Fibroblast of skin of right quadriceps (primary cell): ENCODE results near the gene CNTNAP2.

Experiments used
- DNase-seq: peaks from one replicate; pipeline ENCODE4 v3.0.0-alpha.2; 2013

CNTNAP2 gene

DNA sequence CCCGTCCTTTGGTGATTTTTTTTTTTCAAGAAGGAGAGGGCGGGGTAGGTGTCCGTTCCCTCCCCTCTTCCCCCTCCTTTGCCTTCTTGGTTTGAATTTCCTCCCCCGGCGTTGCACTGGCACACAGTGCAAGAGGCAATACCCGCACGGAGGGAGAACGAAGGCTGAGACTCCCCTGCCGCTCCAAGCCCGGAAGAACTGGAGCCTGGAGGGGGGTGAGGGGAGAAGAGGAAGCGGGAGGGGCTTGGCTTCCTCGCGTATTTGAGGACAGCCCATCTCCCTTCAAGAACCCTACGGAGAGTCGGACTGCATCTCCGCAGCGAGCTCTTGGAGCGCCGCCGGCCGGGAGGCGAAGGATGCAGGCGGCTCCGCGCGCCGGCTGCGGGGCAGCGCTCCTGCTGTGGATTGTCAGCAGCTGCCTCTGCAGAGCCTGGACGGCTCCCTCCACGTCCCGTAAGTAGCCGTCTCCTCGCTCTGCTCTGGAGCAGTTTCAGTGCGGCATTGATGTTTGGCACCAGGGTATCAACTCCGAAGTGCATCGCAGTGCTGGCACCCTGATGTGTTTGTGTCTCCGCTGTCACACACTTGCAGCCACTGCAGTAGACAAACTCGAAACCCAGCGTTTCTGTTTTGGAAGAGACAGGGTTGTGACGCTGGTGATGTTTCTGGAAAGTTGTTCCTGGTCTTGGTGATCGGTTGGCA, at the start of gene CNTNAP2:
Gene CNTNAP2 (plus strand): TSS at position 281 of the 702 bp plus-strand sequence. CDS start 76 bp downstream, at position 357.
- DNase-seq = peak; percentile 80

DNA sequence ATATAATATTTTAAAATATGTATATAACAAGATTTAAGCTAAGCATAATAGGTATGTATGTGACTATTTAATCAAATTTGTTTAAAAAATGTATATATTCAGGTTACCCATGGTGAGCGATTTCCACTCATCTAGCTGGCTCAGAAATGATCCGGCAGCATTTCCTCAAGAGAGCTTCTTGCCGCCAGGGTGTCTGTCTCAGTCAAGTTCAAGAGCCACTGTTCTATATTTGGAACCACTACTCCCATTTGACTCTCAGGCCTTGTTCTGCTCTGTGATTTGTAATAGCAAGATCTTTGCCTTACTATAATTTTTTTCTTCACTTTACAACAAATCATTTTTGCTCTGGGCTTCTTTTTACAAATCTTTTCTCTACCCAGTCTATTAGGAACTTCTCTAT, 48.7 kb upstream of the CNTNAP2 start:
- DNase-seq = no peak

DNA sequence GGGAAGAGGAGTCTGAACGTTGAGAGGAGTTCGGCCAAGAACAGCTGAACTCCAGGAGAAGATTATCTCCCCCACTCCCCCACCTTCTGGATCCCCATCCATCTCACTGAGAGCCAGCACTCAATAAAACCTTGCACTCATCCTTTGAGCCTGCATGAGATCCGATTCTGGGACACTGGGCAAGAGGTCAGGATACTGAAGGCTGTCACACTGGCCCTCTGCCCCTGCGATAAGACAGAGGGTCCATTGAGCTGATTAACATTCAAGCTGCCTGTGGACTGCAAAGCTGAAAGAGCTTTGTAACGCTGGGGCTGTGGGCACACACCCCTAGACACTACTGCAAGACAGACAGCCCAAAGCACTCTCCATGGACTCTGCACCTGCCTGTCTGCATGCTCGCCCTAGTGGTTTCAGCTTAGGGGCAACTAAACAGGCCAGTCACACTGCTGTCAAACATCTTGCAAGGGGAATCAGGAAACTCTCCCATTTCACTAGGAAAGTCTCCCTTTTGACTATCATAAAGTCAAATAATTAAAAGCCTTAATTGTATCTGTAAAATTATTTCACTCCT, 42.3 kb upstream of the CNTNAP2 start:
- DNase-seq = no peak

DNA sequence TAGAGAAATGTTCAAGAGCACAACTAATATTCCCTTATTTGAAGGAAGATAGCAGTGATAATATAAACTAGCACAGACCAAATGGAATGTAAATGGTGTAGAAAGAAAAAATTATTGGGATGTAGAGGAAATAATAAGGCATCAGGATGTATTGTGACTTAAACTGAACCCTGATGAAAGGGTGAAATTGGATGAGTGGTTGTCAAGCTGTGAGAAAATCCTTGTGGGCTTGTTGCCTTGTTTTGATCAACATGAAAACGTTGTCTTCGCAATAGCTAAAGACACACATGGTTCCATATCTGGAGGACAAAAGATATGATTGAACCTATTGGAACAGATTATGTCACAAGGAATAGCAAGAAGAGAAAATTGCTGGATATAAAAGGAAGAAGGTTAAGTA, 40.3 kb upstream of the CNTNAP2 start:
- no peak for DNase-seq

DNA sequence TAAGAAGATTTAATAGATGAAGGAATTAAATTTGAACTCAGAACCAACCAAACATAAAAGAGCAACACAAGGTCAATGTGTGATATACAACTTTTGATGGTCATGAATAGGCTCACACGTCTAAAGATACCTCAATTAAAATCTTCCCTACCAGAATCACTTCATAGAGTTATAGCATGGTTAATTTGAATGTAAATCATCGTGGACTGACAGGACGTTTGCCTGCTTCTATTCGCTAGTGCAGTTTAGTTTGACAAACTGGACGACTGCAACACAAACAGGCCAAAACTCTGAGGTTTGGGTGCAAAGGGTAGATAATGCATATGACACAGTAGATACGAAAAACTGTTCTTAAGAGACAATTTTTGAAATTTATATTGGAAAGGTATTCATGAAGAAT, 32.5 kb upstream of the CNTNAP2 start:
- no peak for DNase-seq

DNA sequence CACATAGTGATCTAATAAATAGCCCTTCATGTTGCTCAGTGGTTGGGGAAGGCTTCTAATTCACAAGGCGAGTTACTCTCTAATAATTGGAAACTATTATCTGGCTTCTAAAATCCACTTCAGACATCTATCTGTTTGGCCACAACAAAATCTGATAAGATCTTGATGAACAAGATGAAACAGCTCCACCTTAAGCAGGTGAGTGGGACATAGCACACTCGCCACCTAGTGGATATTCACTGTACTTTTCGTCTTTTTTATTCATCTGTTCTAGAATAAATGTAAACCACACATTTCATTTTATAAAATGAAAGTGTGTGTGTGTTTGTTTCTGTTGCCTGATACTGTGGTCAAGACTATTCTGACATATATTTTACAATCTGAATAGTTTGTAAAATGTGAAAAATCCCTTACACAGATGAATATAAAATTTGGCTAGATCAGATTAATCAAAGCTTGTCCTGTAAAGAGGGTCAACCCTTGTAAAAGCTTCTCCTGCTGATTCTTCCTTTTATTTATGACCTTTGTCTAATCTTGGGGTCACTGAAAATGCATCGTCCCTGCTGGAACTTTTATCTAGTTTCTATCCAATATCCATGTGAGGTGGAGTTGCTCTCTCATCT, 26.5 kb upstream of the CNTNAP2 start:
- peak; percentile 17 for DNase-seq

DNA sequence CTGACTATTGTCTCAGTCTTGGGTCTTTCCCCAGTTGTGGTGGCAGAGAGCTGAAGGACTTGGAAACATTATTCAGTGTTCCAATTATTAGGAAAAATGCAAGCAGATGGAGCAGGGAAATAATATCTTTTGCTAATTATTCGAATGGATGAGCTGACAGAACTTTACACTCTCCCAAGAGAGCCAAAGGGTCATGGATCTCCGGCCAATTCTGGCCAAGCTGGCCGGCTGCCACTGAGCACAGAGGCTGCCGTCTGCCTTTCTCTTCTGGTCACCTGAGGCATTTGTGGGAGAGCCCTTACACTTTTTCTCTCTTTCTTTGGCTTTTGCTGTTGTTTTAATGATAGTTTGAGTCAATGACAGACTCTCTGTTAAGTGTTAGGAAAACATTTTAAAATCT, 22.2 kb upstream of the CNTNAP2 start:
- DNase-seq = no peak

DNA sequence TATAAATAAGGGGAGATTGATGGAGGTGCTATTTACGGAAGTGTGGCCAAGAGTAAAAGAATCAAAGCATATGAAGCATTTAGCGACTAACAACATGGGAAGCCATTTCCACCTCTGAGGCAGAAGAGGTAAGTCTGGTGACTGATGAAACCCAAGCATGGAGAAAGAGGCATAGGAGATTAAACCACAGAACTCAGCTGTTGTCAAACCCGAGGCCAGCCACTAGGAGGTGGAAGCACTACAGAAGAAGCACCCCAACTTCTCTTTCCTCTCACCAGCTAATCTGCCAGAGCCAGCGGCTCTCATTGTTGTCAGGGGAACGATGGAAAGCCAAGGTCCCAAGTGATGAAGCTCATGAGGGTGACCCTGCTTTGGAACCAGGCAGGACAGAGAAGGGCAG, 19.6 kb upstream of the CNTNAP2 start:
- DNase-seq = no peak

DNA sequence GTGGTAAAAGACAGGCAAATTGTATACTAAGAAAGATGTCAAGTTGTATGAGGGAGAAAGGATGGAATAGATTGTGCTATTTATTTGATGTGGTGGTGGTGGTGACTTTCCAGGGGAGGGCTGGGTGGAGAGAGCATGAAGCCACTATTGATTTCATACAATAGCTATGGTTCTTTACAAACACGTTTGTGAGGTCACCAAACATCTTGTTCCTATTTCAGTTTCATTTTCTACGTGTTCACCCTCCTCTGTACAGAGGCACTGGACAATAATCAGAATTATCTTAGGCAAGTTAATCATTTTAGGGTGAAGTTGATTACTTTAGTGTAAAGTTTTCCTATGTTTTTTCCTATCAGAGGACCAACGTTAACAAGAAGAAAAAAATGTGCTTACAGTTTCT, 10.3 kb upstream of the CNTNAP2 start:
- no peak for DNase-seq

DNA sequence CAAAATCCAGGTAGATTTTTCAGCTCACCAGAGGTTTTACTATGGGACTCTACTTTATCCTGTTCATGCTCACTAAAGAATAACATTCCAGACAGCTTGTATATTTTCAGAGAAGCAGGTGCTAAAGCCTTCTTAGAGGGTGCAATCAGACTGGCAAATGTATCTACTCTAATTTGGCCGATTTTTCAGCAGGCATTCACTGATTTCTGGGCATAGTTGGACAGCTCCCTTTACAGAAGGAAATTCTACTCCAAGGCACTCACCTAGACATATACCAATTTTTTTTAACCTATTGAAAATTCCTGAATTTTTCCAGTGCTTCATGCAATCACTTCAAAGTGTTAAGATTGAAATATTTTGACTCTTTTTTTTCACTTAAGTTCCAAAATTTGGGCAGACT, 3.8 kb upstream of the CNTNAP2 start:
- DNase-seq = no peak

DNA sequence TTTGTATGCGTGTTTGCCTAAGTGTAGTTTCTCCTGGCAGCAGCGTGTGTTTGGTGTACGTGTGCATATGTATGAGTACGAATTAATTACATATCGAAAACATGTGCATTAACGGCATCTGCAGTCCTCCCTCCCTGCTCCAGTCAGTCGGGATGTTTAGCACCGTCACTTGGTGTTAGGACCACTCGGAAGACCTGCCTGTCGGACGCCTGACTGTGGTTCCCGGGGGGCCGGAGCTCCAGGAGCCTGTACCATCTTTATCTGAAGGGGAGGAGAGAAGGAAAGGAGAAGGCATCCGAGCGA, 1.1 kb upstream of the CNTNAP2 start:
- DNase-seq = peak; percentile 1

DNA sequence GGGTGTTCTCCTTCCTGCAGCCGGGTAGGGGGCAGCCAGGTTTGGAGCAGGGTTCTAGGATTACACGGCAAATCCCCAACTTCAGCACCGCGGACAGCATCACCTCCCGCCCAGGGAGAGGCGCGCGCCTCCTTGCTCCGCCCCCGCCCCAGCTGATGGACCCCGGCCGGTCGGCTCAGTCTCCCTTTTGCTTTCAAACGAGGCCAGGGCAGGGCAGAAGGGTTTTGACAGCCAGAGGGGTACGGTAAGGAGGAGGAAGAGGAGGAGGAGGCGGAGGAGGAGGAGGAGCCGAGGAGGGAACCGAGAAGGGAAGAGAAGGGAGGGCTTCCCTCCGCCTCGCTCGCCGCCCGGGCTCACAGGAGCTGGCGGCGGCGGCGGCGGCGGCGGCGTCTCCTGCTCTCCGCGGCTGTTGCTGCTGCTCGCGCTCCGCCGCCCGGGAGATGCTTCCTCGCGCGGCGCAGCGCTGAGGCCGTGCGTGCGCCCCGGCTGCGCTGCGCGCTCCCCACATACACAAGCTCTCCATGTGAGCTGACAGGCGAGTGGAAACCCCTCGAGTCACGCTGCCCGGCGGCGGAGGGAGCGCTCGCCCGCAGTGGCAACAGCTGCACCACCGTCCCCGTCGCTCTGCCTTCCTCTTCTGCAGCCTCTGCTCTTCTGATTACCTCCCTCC, 615 bp upstream of the CNTNAP2 start:
- DNase-seq = peak; percentile 76

DNA sequence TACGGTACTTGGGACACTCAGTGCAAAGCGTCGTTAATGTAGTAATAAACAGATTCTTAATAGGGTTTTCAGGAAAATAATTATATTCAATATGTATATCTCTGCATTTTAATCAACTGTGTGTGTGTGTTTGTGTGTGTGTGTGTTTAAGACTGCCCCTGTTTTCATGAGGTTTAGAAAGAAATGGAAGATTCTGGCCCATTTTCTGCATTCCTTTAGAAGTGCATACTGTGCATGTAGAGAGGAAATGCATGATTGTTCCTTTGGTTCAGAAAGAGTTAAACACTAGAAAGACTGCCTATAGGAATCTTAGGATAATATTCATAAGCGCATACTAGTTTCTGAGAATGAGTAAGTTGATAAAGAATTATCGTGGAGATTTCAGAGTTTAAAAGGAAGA, 975 bp downstream of the CNTNAP2 start:
- DNase-seq = no peak

DNA sequence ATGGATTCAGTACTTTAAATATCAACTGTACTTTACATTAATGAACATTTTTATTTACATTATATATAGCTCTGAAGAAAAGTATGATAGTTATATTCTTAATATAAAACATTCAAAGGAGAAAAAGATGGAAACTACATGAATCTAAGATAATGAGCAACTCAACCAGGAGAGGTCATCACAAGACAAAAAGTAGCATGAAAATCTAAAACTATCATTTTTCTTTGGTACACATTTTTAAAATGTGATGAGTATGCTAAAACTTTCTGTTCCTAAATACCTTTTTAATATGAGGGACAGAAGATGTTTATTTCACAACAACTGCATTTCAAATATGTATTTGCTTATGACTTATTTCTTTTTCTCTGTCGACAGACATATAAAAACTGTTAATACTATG, 2.4 kb downstream of the CNTNAP2 start:
- DNase-seq = peak; percentile 5

DNA sequence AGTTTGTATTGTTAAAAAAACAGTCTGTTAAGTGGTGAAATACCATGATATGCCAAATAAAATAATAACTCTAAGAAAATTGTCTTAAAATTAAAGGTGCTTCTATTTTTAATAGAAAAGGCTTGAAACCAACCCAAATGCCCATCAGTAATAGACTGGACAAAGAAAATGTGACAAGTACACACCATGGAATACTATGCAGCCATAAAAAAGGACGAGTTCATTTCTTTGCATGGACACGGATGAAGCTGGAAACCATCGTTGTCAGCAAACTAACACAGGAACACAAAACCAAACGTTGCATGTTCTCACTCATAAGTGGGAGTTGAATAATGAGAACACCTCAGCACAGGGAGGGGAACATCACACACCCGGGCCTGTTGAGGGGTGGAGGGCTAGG, 7.1 kb downstream of the CNTNAP2 start:
- no peak for DNase-seq

DNA sequence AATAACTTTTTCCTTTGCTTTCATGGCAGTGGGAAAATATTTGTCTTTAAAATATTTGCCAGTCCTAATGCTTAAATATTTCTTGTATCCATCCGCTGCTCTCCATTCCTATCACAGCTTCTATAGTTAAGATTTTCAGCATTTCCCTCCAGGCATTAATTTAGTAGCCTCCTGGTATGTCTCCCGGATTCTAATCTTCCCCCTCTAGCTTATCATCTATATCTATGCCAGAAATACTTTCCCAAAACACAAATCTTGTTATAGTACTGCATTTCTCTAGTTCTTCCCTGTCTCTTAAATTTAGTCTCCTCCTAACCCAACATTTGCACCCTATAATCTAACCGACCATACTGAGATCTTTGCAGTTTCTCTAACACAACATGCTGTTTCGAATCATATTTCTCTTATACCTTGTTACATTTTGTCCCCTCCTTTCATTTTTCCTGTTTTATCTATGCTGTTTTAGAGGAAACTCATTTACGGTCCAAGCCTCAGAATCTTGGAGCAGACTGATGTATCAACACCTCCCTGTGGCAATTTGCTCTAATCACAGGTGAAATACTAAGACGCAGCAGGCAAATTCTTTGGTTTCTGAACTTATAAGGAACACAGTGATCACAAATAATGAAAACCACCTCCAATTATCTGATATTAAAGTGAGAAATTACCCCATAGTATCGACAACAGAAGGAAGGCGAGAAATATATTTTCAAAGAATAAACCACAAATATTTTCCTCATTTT, 10.3 kb downstream of the CNTNAP2 start:
- DNase-seq = no peak

DNA sequence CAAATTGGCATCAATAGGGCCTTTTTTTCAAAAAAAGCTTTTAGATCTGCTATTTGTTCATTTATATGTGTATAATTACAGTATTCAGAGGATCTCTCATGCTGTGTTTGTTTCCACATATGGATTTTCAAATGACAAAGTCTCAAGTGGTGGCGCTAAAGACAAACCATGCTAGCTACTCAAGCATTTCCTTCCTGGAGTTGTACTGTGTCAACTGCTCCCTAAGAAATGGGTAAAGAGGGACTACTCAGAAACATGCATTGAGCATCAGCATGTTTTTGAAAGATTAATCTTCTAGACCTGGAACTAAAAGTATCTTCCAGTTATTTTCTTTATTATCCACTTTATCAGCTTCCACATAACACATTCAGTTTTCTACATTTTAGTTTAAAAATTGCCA, 12.7 kb downstream of the CNTNAP2 start:
- no peak for DNase-seq

DNA sequence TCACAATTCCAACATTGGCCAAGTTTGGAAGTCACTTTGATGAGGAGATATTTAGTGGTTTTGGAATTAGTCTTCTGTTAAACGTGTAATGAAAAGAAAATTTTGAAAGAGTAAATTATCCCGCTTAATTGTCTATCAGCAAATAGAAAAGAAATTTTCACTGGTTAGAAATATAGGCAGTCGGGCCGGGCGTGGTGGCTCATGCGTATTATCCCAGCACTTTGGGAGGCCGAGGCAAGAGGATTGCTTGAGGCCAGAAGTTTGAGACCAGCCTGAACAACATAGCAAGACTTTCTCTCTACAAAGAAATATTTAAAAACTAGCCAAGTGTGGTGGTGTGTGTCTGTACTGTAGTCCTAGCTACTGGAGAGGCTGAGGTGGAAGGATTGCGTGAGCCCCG, 13.4 kb downstream of the CNTNAP2 start:
- no peak for DNase-seq

DNA sequence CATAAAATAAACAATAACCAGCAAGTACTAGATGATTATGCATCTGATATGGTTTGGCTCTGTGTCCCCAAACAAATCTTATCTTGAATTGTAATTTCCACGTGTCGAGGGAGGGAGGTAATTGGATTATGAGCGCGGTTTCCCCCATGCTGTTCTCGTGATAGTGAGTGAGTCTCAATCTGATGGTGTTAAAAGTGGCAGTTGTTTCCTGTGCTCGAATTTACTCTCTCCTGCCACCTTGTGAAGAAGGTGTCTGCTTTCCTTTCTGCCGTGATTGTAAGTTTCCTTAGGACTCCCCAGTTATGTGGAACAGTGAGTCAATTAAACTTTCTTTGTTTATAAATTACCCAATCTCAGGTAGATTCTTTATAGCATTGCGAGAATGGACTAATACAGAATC, 15.1 kb downstream of the CNTNAP2 start:
- no peak for DNase-seq

DNA sequence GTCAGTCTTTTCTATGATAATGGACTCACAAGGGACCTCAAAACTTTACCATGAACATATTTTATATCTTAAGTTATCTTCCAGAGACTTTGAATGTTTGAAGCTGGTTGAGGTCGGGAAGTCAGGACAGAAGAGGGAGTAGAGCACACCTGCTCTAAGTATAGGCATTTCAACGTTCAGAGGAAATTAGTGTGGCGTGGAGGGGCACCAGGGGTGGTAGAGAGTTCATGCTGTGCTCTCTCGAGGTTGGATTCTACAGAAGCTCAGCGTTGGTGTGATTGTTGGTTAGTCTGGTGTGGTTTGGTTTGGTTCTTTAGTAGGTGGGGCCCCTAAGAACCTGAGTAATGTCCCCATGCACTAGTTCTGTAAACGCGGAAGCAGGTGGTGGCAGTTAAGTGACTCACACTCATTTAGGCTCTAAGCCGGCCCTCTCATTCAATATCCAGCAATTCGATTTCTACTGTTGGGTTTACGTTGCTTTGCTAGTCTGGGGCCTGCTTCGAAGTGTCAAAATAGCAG, 19.8 kb downstream of the CNTNAP2 start:
- DNase-seq = no peak

DNA sequence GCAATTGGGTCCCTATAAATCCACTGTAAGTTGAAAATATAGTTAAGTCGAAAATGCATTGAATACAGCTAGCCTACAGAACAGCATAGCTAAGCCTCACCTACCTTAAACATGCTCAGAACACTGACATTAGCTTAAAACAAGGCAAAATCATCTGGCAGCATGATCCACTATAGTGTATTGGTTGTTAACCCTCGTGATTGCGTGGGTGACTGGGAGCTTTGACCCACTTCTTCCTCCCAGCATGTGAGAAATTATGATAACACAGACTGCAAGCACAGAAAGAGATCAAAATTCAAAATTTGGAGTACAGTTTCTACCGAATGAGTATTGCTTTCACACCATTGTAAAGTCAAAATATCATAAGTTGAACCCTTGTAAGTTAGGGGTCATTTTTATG, 22.3 kb downstream of the CNTNAP2 start:
- DNase-seq = no peak

DNA sequence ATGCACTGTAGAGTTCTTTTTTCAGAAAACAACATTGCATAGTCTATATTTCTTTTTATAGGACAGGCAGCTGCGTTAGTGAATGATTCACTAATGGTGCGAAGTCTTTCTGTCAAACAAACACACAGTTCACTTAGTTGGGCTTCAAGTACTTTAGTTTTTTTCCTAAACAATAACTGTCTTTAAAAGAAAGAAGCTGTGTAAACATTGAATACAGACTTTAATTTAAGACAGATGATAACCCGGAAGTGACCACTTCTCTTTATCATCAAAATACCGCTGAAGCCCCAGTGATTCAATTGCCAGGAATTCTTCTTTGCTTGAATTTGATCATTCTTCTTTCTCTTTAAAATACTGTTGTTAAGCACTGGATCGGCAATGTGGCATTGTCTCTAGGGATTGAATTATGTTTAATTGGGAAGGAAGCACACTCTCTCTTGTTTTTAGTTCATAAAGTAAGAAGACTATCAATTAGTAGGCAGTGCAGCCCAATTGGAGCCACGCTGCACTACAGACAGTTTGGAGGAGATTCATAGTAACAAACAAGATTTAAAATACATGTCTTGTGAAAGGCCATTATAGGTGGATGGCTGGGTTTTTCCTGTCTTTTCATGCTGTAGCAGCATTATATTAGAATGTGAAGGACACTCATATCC, 30.4 kb downstream of the CNTNAP2 start:
- peak; percentile 91 for DNase-seq

DNA sequence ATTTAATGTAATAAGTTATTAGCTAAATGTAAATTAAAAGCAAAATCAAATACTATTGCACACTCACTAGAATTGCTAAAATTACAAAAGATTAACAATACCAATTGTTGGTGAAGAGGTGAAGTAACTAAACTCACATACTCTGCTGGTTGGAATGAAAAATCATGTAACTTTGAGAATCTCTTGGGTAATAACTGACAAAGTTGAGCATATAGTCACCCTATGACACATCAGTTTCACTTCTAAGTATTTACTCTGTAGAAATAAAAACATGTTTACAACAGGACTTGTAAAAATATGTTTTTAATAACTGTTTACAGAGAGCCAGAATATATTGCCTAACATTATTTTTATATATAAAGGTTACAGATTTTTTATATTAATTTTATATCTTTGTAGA, 33.6 kb downstream of the CNTNAP2 start:
- DNase-seq = peak; percentile 36
